SW480 (cell line): ENCODE measurements around the gene PARP1.
"Not testable (repeated sequence)": the region's sequence is repeated elsewhere in the genome, so short reads cannot be mapped to it uniquely, and the experiment has no call there.

Source experiments
- DNase-seq: peaks from one replicate; pipeline ENCODE4 v3.0.0-alpha.2; 2016; ENCODE audit warnings: low spot score

The PARP1 gene

GRCh38 chr1:226349801-226350518 is 57.9 kb downstream of the PARP1 start:
- DNase-seq, result no peak

- no peak for DNase-seq
Measured at GRCh38 chr1:226349081-226349480, 58.8 kb downstream of the PARP1 start.

- no peak for DNase-seq
Measured at GRCh38 chr1:226344441-226345259, 63.2 kb downstream of the PARP1 start.

- no peak for DNase-seq
Measured at GRCh38 chr1:226342656-226343055, 65.2 kb downstream of the PARP1 start.

- DNase-seq, result not testable (repeated sequence)
Measured at GRCh38 chr1:226340111-226340510, 67.8 kb downstream of the PARP1 start.

- DNase-seq, result no peak
Measured at GRCh38 chr1:226337276-226337875, 70.5 kb downstream of the PARP1 start.

GRCh38 chr1:226335661-226336060 is 72.2 kb downstream of the PARP1 start:
- DNase-seq, result no peak

GRCh38 chr1:226332947-226333346 is 74.9 kb downstream of the PARP1 start:
- DNase-seq, result no peak

- no peak for DNase-seq
Measured at GRCh38 chr1:226329237-226329636, 78.7 kb downstream of the PARP1 start.

GRCh38 chr1:226327761-226328162 is 80.1 kb downstream of the PARP1 start:
- DNase-seq, result no peak

GRCh38 chr1:226325178-226325577 is 82.7 kb downstream of the PARP1 start:
- DNase-seq, result no peak

- no peak for DNase-seq
Measured at GRCh38 chr1:226324479-226324878, 83.4 kb downstream of the PARP1 start.

GRCh38 chr1:226322986-226323385 is 84.9 kb downstream of the PARP1 start:
- DNase-seq, result no peak

GRCh38 chr1:226320930-226321329 is 87.0 kb downstream of the PARP1 start:
- no peak for DNase-seq

- DNase-seq, result no peak
Measured at GRCh38 chr1:226318471-226318870, 89.4 kb downstream of the PARP1 start.

GRCh38 chr1:226314055-226314454 is 93.8 kb downstream of the PARP1 start:
- DNase-seq, result no peak

- DNase-seq, result no peak
Measured at GRCh38 chr1:226312065-226312464, 95.8 kb downstream of the PARP1 start.

- no peak for DNase-seq
Measured at GRCh38 chr1:226311376-226311775, 96.5 kb downstream of the PARP1 start.
